Esophagus squamous epithelium (tissue), 4 donors: ENCODE data around the gene CNKSR3.

Source experiments
- CTCF ChIP-seq, 6 experiments: fragments of 450-650 bp in 4 of 6; fragments of 200-600 bp in 2 of 6; sonication (generic) in 2 of 6; IDR thresholded peaks; one replicate each; pipeline ENCODE4 v1.5.1; 2016 to 2019; ENCODE audit warnings: antibody characterized with exemption in 6 of 6, mild to moderate bottlenecking in 4 of 6, moderate library complexity in 4 of 6
- POLR2A ChIP-seq, 4 donors: fragments of 450-650 bp; IDR thresholded peaks; one replicate each; pipeline ENCODE4 v1.6.1; 2017; ENCODE audit warnings: antibody characterized with exemption in 4 of 4, mild to moderate bottlenecking in 4 of 4, moderate library complexity in 3 of 4

GRCh38 chr6:154550779-154551178, 40.3 kb upstream of the CNKSR3 start:
- TF ChIP-seq POLR2A (IDR thresholded peaks at IDR 0.05) (no peak), CTCF (IDR thresholded peaks at IDR 0.05) (no peak)
